Stomach (tissue), 9 donors: ENCODE data around the gene PPP2R5C. TPM values are rescaled to one million over a fixed set of nuclear protein-coding genes. Genes with fewer than 3 reads are reported as not detected.

Experiments
- DNase-seq, 2 donors: peaks; one replicate each; pipeline versions ENCODE4 v3.0.0 to v3.0.0-alpha.2; 2013 to 2019
- H3K27ac ChIP-seq, 5 donors: fragments of 200-600 bp in 4 of 5; sonication (generic) in 4 of 5; one replicate each; pipeline ENCODE4 v1.5.1; 2013 to 2019; ENCODE audit warnings: mild to moderate bottlenecking in 1 of 5, moderate library complexity in 1 of 5
- H3K27me3 ChIP-seq, 3 donors: fragments of 200-600 bp; sonication (generic); one replicate each; pipeline ENCODE4 v1.5.1; 2017 to 2019; ENCODE audit warnings: mixed run types in 1 of 3
- H3K36me3 ChIP-seq, 4 donors: fragments of 200-600 bp; sonication (generic); 1 replicate in 3 of 4; 2 replicates in 1 of 4; pipeline ENCODE4 v1.5.1; 2016 to 2019
- H3K4me1 ChIP-seq, 4 donors: fragments of 200-600 bp; sonication (generic); one replicate each; pipeline ENCODE4 v1.5.1; 2016 to 2019
- H3K4me3 ChIP-seq, 4 donors: fragments of 200-600 bp; sonication (generic) in 3 of 4; one replicate each; pipeline ENCODE4 v1.5.1; 2016 to 2019; ENCODE audit warnings: mild to moderate bottlenecking in 1 of 4
- H3K9me3 ChIP-seq, 4 donors: fragments of 200-600 bp; sonication (generic); one replicate each; pipeline ENCODE4 v1.5.1; 2016 to 2019
- EP300 ChIP-seq: sonication (generic); formaldehyde crosslinking; IDR thresholded peaks from one replicate; pipeline ENCODE4 v1.6.1; 2017; ENCODE audit warnings: antibody characterized with exemption
- POLR2A ChIP-seq, 4 donors: fragments of 450-650 bp; IDR thresholded peaks; one replicate each; pipeline ENCODE4 v1.6.1; 2016; ENCODE audit warnings: antibody characterized with exemption in 4 of 4, control low read depth in 2 of 4, mild to moderate bottlenecking in 1 of 4, moderate library complexity in 1 of 4
- POLR2AphosphoS5 ChIP-seq, 3 donors: sonication (generic); formaldehyde crosslinking; IDR thresholded peaks; one replicate each; pipeline ENCODE4 v1.6.1; 2016; ENCODE audit warnings: antibody characterized with exemption in 3 of 3
- WGBS, 5 donors: extraction: QIAGEN DNeasy Blood & Tissue Kit in 3 of 5; methylation state at CpG; one replicate each; pipeline versions ENCODE4 v1.1.5 to v1.1.7; 2013 to 2018; 5-methylcytosine and 5-hydroxymethylcytosine counted together
- intact Hi-C: fragments of 100-400 bp; cut with DNase I; formaldehyde crosslinking; loops from one replicate; pipeline ENCODE4 v1.15.1; 2023; ENCODE audit warnings: low total_unique reads
- polyA plus RNA-seq, 3 donors: library from polyadenylated mRNA; stranded (reverse); fragments of 200-250 nt; gene quantifications; one replicate each; pipeline ENCODE4 v1.2.3, GENCODE V29; 2013
- total RNA-seq, 5 donors: library from RNA; depleted of rRNA; stranded (reverse); fragments of >200 nt; gene quantifications; one replicate each; pipeline versions ENCODE4 v1.1.0 to v1.2.3, GENCODE V29; 2014 to 2016
- TF ChIP-seq, protein P1 (sequence below), 7 experiments: fragments of 450-650 bp in 4 of 7; fragments of 200-600 bp in 3 of 7; sonication (generic) in 3 of 7; IDR thresholded peaks; one replicate each; pipeline ENCODE4 v1.5.1; 2016 to 2019; ENCODE audit warnings: antibody characterized with exemption in 7 of 7, control low read depth in 2 of 7, mild to moderate bottlenecking in 1 of 7
- donor health status: healthy with polysubstance abuse.
- donor health status: Bipolar disorder and iron deficiency.
- donor health status: healthy.

The PPP2R5C gene
- total and polyA plus RNA-seq, 8 donors = 19.7 to 175 (median 89.6) TPM

DNA sequence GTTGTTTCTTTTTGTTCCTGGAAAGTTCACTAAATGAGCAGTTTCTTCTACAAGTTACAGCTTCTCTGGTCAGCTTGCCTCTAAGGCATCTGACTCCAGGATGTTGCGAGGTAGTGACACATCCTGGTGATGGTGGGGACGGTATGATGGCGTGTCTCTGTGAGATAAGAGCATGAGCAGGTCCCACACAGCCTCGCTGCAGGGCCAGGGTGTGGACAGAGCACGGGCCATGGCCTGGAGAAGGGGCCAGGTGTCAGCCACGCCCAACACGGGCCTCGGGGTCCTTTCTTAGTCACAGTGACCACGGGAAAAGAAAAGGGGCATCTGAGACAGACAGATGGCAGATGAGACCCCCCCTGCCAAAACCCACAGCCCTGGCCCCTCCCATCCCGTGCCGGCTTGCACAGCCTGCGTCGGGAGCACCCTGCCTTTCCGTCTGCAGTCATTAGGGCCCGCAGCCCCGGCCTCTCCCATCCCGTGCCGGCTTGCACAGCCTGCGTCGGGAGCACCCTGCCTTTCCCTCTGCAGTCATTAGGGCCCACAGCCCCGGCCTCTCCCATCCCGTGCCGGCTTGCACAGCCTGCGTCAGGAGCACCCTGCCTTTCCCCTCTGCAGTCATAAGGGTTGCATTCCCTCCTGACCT, 123.5 kb downstream of the PPP2R5C start:
- H3K27me3 ChIP-seq = no peaks in the 10 kb centered on the region
- intact Hi-C loops = no loop called here
- H3K27ac ChIP-seq = no peak overlapping the region
- 95 to 98% (median 97%) methylated on average over 17 to 24 of the region's 24 CpGs for WGBS, 5 donors
- no peaks in the 10 kb centered on the region for H3K9me3 ChIP-seq
- H3K4me1 ChIP-seq = peaks cover 0 to 1% (median 0%) of the 10 kb centered on the region in 4 donors
- peaks cover 51 to 88% (median 87%) of the 10 kb centered on the region in 4 donors for H3K36me3 ChIP-seq
- no peak overlapping the region for H3K4me3 ChIP-seq
- TF ChIP-seq EP300 (no peak), POLR2AphosphoS5 (IDR thresholded peaks at IDR 0.05) (no peak), POLR2A (IDR thresholded peaks at IDR 0.05) (no peak)
- TF ChIP-seq, protein P1, sequence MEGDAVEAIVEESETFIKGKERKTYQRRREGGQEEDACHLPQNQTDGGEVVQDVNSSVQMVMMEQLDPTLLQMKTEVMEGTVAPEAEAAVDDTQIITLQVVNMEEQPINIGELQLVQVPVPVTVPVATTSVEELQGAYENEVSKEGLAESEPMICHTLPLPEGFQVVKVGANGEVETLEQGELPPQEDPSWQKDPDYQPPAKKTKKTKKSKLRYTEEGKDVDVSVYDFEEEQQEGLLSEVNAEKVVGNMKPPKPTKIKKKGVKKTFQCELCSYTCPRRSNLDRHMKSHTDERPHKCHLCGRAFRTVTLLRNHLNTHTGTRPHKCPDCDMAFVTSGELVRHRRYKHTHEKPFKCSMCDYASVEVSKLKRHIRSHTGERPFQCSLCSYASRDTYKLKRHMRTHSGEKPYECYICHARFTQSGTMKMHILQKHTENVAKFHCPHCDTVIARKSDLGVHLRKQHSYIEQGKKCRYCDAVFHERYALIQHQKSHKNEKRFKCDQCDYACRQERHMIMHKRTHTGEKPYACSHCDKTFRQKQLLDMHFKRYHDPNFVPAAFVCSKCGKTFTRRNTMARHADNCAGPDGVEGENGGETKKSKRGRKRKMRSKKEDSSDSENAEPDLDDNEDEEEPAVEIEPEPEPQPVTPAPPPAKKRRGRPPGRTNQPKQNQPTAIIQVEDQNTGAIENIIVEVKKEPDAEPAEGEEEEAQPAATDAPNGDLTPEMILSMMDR (IDR thresholded peaks at IDR 0.05) = no peak
- DNase-seq = no peak

DNA sequence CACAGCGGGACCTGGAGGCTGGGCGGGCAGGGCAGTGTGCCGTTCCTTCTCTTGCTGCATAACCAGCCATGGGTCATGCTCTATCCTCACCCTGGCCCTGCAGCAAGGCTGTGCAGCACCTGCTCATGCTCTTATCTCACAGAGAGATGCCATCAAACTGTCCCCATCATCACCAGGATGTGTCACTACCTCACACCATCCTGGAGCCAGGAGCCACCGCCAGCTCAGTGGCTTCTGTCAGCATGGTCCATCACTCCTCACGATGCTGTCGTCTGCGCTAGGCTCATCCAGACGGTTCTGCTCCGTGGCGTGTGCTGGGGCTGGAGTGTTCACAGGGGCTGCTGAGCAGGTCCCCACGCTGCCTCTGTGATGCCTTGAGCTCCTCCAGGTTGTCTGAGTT, 125.7 kb downstream of the PPP2R5C start:
- Histone ChIP-seq H3K27ac (no peak overlapping the region), H3K9me3 (no peaks in the 10 kb centered on the region), H3K27me3 (no peaks in the 10 kb centered on the region), H3K4me3 (no peak overlapping the region), H3K36me3 (peaks cover 51 to 99% (median 96%) of the 10 kb centered on the region in 4 donors), H3K4me1 (no peaks in the 10 kb centered on the region)
- intact Hi-C loops = no loop called here
- 87 to 99% (median 95%) methylated on average over 11 of the region's 11 CpGs for WGBS, 5 donors
- TF ChIP-seq, protein P1 (IDR thresholded peaks at IDR 0.05) = no peak
- DNase-seq = no peak

- no peaks in the 10 kb centered on the region for H3K4me1 ChIP-seq
- H3K27ac ChIP-seq = no peak overlapping the region
- H3K27me3 ChIP-seq = no peaks in the 10 kb centered on the region
- no peak overlapping the region for H3K4me3 ChIP-seq
- H3K9me3 ChIP-seq = no peaks in the 10 kb centered on the region
- peaks cover 60 to 99% (median 97%) of the 10 kb centered on the region in 4 donors for H3K36me3 ChIP-seq
- TF ChIP-seq EP300 (no peak), POLR2A (IDR thresholded peaks at IDR 0.05) (no peak), POLR2AphosphoS5 (IDR thresholded peaks at IDR 0.05) (no peak)
- TF ChIP-seq, protein P1 (IDR thresholded peaks at IDR 0.05) = no peak
- no peak for DNase-seq
- intact Hi-C loops = no loop called here
- 93 to 96% (median 95%) methylated on average over 10 of the region's 10 CpGs for WGBS, 5 donors
Observed at GRCh38 chr14:101888182-101888581, 126.7 kb downstream of the PPP2R5C start.

DNA sequence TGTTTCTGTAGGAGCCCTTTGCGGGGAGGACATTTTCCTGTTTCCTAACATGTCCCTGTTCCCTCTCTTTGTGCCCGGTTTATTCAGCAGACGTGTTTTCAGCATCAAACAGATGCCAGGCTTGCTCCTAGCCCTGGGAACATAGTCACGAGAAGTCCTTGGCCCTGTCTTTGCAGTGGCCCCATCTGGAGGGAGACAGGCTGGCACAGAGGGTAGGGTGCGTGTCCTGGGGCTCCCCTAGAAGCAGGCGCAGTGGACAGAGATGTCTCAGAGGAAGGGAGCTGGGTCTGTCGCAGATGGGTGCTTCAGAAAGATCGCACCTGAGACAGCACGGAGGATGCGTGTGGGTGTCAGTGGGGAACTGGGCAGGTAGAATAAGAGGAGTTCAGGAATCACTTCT, 127.9 kb downstream of the PPP2R5C start:
- TF ChIP-seq, protein P1 (IDR thresholded peaks at IDR 0.05) = no peak
- Histone ChIP-seq H3K27ac (no peak overlapping the region), H3K36me3 (peaks cover 59 to 99% (median 97%) of the 10 kb centered on the region in 4 donors), H3K4me1 (no peaks in the 10 kb centered on the region), H3K27me3 (no peaks in the 10 kb centered on the region), H3K9me3 (no peaks in the 10 kb centered on the region), H3K4me3 (no peak overlapping the region)
- intact Hi-C loops = no loop called here
- no peak for DNase-seq
- 94 to 96% (median 96%) methylated on average over 10 of the region's 10 CpGs for WGBS, 5 donors
